ENCODE results near the gene ADGRL3.
"Not testable (repeated sequence)": the region's sequence is repeated elsewhere in the genome, so short reads cannot be mapped to it uniquely, and the experiment has no call there.

Gene ADGRL3

GRCh38 chr4:61763682-61764081 lies 563.6 kb downstream of the ADGRL3 start:
- no peak for DNase-seq

- not testable (repeated sequence) for DNase-seq
These were observed 564.0 kb downstream of the ADGRL3 start for GRCh38 chr4:61764090-61764489.

- not testable (repeated sequence) for DNase-seq
These were observed 569.5 kb downstream of the ADGRL3 start for GRCh38 chr4:61769444-61770167.

GRCh38 chr4:61770456-61770855 lies 570.3 kb downstream of the ADGRL3 start:
- no peak for DNase-seq

- DNase-seq, result no peak
These were observed 570.9 kb downstream of the ADGRL3 start for GRCh38 chr4:61771056-61771455.

- peak; percentile 19 for DNase-seq
These were observed 572.0 kb downstream of the ADGRL3 start for GRCh38 chr4:61772126-61772525.

- DNase-seq, result no peak
These were observed 573.6 kb downstream of the ADGRL3 start for GRCh38 chr4:61773655-61774245.

GRCh38 chr4:61782133-61782532 lies 582.0 kb downstream of the ADGRL3 start:
- no peak for DNase-seq

- DNase-seq, result no peak
These were observed 582.9 kb downstream of the ADGRL3 start for GRCh38 chr4:61783050-61783449.

GRCh38 chr4:61785761-61786160 lies 585.6 kb downstream of the ADGRL3 start:
- no peak for DNase-seq

- no peak for DNase-seq
These were observed 586.1 kb downstream of the ADGRL3 start for GRCh38 chr4:61786211-61786610.

- DNase-seq, result no peak
These were observed 595.9 kb downstream of the ADGRL3 start for GRCh38 chr4:61795998-61796397.

- no peak for DNase-seq
These were observed 599.7 kb downstream of the ADGRL3 start for GRCh38 chr4:61799794-61800193.

GRCh38 chr4:61805227-61805626 lies 605.1 kb downstream of the ADGRL3 start:
- no peak for DNase-seq

GRCh38 chr4:61805979-61806378 lies 605.9 kb downstream of the ADGRL3 start:
- DNase-seq, result no peak

GRCh38 chr4:61812171-61812570 lies 612.0 kb downstream of the ADGRL3 start:
- DNase-seq, result no peak

GRCh38 chr4:61817071-61817470 lies 616.9 kb downstream of the ADGRL3 start:
- DNase-seq, result no peak

GRCh38 chr4:61820136-61820535 lies 620.0 kb downstream of the ADGRL3 start:
- DNase-seq, result no peak

- DNase-seq, result no peak
These were observed 624.3 kb downstream of the ADGRL3 start for GRCh38 chr4:61824454-61824853.

GRCh38 chr4:61827907-61828391 lies 627.8 kb downstream of the ADGRL3 start:
- no peak for DNase-seq

- DNase-seq, result no peak
These were observed 628.8 kb downstream of the ADGRL3 start for GRCh38 chr4:61828960-61829359.

GRCh38 chr4:61831987-61832386 lies 631.9 kb downstream of the ADGRL3 start:
- DNase-seq, result no peak

- DNase-seq, result no peak
These were observed 637.3 kb downstream of the ADGRL3 start for GRCh38 chr4:61837395-61837794.

GRCh38 chr4:61838072-61838471 lies 637.9 kb downstream of the ADGRL3 start:
- DNase-seq, result no peak

- no peak for DNase-seq
These were observed 641.6 kb downstream of the ADGRL3 start for GRCh38 chr4:61841714-61842113.
